GM18502 (cell line): ENCODE data around the gene SENP3.

Experiments
- ATAC-seq: cut with Tn5 transposase; IDR thresholded peaks from one replicate; pipeline ENCODE4 v1.9.1; 2021; ENCODE audit warnings: mild to moderate bottlenecking; ENCODE audit not compliant: unreplicated experiment, poor library complexity

Gene SENP3

DNA sequence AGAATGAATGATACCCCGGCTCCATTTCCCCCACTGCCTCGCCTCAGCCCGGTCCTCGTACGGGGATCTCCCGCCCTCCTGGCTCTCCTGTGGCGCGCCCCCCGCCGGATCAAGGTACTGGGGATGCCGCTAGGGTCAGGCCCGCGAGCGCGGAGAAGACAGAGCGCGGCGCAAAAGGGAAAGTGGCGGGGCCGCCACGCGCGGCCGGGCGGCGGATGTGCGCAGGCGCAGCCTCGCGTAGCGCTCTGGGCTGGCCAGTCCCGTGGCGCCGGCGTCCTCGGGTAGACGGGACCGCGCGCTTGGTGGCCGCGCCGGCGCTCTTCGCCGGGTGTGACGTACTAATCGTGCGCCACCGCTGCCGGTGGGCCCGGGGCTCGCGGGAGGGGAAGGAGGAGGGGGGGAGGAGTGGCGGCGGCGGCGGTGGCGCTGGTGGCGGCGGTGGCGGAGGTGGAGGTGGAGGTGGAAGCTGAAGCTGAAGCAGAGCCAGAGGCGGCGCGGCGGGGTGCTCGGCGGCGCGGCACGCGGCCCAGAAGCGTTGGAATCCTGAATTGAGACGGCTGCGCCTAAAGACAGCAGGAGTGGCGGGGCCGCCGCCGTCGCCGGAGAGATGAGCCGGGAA lies at the start of gene SENP3:
Gene SENP3 (plus strand): TSS at position 331 of the 619 bp plus-strand sequence. CDS start 1,158 bp downstream, outside the sequence.
- ATAC-seq: peak; percentile 68

DNA sequence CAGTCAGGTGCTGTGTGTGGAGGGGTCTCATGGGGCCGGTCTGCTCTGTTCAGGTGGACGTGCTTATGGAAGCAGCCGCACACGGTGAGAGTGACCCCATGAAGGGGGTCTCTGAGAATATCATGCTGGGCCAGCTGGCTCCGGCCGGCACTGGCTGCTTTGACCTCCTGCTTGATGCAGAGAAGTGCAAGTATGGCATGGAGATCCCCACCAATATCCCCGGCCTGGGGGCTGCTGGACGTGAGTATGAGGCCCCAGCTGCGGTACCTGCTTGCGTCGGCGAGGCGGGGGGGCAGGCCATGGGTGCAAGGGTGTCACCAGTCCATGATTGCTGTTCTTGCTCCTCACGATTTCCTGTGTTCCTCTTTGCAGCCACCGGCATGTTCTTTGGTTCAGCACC lies 49.6 kb upstream of the SENP3 start:
- ATAC-seq: no peak

DNA sequence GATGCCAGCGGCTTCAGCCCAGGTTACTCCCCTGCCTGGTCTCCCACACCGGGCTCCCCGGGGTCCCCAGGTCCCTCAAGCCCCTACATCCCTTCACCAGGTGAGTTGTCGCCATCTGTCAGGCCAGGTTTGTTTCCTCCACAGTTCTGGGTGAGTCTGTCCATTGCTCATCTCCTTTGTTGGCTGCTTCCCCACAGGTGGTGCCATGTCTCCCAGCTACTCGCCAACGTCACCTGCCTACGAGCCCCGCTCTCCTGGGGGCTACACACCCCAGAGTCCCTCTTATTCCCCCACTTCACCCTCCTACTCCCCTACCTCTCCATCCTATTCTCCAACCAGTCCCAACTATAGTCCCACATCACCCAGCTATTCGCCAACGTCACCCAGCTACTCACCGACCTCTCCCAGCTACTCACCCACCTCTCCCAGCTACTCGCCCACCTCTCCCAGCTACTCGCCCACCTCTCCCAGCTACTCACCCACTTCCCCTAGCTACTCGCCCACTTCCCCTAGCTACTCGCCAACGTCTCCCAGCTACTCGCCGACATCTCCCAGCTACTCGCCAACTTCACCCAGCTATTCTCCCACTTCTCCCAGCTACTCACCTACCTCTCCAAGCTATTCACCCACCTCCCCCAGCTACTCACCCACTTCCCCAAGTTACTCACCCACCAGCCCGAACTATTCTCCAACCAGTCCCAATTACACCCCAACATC lies 48.7 kb upstream of the SENP3 start:
- no peak for ATAC-seq

DNA sequence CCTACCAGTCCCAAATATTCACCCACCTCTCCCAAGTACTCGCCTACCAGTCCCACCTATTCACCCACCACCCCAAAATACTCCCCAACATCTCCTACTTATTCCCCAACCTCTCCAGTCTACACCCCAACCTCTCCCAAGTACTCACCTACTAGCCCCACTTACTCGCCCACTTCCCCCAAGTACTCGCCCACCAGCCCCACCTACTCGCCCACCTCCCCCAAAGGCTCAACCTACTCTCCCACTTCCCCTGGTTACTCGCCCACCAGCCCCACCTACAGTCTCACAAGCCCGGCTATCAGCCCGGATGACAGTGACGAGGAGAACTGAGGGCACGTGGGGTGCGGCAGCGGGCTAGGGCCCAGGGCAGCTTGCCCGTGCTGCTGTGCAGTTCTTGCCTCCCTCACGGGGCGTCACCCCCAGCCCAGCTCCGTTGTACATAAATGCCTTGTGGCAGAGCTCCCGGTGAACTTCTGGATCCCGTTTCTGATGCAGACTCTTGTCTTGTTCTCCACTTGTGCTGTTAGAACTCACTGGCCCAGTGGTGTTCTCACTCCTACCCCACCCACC lies 47.8 kb upstream of the SENP3 start:
- no peak for ATAC-seq

DNA sequence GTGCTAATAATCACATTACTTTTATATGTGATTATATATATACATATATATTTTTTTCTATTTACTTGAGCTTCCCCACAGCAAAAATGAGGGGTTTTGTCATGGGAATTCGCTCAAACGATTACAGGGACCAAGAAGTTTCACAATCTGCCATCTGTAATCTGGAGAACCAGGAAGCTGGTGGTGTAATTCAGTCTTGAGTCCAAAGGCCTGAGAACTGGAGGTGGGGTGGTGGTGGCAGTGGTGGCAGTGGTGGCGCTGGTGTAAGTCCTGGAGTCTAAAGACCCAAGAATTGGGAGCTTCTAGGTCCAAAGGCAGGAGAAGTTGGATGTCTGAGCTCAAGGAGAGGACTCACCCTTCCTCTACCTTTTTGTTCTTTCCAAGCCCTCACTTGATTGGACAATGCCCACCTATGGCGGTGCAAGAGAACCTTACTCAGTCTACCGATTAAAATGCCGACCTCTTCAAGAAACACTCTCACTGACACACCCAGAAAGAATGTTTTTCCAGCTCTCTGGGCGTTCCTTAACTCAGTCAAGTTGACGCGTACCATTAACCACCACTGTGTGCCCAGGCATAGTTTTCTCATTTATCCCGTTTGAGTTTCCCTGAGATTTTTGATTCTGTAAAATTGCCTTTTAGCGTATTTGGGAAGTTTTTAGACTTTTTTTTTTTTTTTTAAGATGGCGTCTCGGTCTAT lies 45.7 kb upstream of the SENP3 start:
- ATAC-seq: no peak

DNA sequence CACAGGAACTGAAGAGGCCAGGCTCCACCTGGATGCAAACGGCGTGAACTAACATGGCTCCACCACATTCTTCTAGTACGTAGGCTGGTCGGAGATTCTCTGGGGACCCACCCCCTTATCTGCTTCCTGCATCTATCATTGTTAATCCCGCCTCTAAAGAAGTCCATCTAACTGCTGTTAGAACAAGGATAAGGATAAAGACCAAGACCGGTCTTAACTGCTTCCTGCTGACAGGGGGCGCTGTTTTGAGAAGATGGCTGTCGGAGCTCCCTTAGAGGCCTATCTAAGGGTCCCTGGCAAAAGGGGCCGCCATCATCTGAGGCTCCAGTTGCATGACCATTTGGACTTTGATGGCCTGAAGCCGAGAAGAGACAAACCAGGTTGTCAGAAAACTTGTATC lies 38.7 kb upstream of the SENP3 start:
- ATAC-seq: no peak

DNA sequence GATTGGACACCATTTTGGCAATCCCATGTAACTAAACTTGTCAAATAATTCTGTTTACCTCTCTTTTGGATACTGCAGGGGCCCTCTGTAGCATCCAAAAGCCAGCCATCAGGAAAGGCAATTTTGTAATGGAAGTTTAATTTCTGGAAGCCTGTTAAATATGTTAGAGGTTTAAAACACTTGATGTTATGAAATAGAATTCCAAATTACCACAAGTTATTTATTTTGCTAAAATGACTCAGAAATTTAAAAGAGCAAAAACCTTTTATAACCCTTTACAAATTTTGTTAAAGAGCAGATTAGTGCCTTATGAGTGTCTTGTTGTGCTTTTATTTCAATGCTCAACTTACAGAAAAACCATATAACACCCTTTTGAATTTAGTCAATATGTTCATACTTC lies 32.9 kb upstream of the SENP3 start:
- ATAC-seq: no peak

DNA sequence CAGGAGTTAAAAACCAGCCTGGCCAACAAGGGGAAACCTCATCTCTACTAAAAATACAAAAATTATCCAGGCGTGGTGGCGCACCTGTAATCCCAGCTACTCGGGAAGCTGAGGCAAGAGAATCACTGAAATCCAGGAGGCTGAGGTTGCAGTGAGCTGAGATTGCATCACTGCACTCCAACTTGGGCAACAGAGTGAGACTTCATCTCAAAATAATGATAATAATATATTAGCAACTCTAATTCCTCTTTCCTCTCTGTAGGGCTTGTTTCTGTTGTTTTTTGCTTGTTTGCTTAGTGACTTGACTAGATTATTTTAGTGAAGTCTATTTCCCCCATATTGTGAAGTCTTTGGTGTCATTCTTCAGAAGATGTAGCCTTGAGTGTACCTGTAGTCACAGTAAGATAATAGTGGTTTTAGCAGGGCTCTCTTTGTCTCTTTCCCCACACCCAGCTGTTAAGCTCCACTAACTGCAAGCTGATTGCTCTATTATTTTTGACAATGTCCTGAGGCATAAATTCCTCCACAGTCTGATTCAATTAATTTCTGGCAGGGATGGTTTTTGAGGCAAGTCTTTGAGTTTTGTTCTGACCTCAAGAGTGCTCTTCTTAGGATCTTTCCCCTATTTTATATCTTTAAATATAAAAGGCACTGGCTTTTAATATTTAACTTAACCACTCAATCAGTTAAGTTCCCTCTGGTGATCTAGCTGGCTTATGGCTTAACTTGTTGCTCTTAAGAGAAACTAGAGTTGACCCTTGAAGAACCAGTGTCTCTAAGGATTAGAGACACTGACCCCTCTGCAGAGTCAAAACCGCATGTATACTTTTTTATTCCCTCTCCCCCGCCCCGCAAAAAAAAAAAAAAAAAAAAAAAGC lies 31.5 kb upstream of the SENP3 start:
- ATAC-seq: no peak

- no peak for ATAC-seq
Measured at GRCh38 chr17:7538050-7538449, 23.7 kb upstream of the SENP3 start.

DNA sequence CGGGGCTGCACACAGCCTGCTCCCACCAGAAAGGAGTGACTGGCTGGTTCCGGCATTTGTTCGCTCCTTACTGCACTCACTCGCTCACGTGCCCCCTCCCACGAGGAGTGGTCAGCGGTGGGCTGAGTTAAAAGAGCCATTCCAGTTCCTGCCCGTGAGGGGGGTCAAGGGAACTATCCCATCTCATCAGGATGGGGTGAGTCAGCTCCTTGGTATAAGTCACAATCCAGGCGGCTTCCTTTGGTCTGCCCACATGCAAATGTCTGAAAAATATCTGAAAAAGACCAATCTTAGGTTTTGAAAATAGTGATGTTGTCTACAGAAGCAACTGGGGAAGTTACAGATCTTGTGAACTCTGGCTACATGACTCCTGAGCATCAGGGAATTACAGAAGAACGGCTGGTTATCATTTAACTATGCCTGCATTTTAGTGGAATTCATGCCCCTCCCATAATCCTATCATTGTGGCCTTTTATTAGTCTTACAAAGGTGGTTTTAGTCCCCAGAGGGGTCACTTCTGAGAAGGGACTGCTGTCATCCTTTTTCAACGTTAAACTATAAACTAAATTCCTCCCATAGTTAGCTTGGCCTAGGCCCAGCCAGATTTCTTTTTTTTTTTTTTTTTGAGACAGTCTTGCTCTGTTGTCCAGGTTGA lies 22.7 kb upstream of the SENP3 start:
- ATAC-seq: no peak

GRCh38 chr17:7541074-7541621 lies 20.6 kb upstream of the SENP3 start:
- no peak for ATAC-seq

GRCh38 chr17:7544911-7545310 lies 16.8 kb upstream of the SENP3 start:
- ATAC-seq: no peak

- no peak for ATAC-seq
Measured at GRCh38 chr17:7548585-7549400, 12.9 kb upstream of the SENP3 start, which contains the start of gene TNFSF12. Gene TNFSF12 (plus strand): TSS chr17:7549058. CDS start chr17:7549154, 96 bp downstream.

GRCh38 chr17:7549401-7550055 lies 12.2 kb upstream of the SENP3 start:
- ATAC-seq: no peak

GRCh38 chr17:7550344-7550743 lies 11.4 kb upstream of the SENP3 start:
- no peak for ATAC-seq

DNA sequence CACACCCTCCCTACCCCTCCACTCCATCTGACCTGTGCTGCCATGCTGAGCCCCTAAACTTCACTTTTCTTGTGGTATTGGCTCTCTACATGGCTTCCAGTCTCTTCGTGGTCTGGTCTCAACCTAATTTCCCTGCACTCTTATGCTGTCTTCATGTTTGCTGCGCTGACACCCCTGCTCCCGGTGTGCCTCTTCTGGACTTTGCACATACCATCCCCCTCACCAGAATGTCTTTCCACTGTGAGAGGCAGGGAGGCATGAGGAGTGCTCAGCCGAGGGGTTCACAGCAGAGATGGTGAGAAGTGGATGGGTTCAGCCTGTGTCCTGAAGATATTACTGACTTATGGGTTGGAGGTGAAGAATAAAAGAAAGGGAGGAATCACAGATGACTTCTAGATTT lies 10.3 kb upstream of the SENP3 start:
- no peak for ATAC-seq

- peak; percentile 68 for ATAC-seq
Measured at GRCh38 chr17:7552621-7553051, 9.1 kb upstream of the SENP3 start.

- ATAC-seq: no peak
Measured at GRCh38 chr17:7553356-7553755, 8.4 kb upstream of the SENP3 start.
